Activated CD8-positive, alpha-beta memory T cell treated with anti-CD3 and anti-CD28 coated beads for 36 hours (primary cell): ENCODE measurements around the gene LUZP1. TPM values are rescaled to one million over a fixed set of nuclear protein-coding genes. Genes with fewer than 3 reads are reported as not detected.

Source experiments
- CTCF ChIA-PET: fragments of 350-600 bp; sonication (Branson Sonifier 250); formaldehyde crosslinking; loops from one replicate; lab custom pipeline; 2021; ENCODE audit warnings: antibody characterized with exemption; lab: Charles Lee
- POLR2A ChIA-PET: fragments of 350-600 bp; sonication (Branson Sonifier 250); formaldehyde crosslinking; loops from one replicate; lab custom pipeline; 2021; ENCODE audit warnings: antibody characterized with exemption; lab: Charles Lee
- total RNA-seq, 2 experiments: library from RNA; stranded (reverse); gene quantifications; one replicate each; pipeline ENCODE4 v1.2.3, GENCODE V29; 2021

Gene LUZP1
- total RNA-seq, 2 experiments from 2014 or later = 20.4 to 20.7 TPM

DNA sequence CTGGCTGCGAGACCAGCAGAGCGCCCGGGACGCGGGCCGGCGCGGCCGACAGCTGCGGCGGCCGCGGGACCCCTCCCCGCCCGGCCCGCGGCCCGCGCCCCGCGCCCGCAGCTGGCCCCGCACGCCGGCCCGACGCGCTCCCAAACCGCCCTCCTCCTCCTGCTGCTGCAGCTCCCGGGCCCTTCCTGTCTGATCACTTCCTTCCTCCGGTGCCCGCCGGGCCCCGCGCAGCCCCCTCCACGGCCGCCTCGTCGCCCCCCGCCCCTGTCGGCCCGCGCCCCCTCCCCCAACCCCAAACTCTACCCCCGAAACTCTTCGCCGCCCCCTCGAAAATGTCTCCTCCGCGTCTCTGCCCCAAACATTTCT lies 594 bp downstream of the LUZP1 start:
- ChIA-PET CTCF (interaction anchor here (1.8 to 2.3 kb wide), 2 partner anchors 17 to 68 kb away, joined by 8 to 9 read pairs; no protein-coding TSS in a partner anchor), POLR2A (interaction anchor here (0.6 to 1.1 kb wide), 2 partner anchors 22 to 57 kb away, joined by 3 to 5 read pairs; no protein-coding TSS in a partner anchor)

- ChIA-PET CTCF (interaction anchor here (1.1 to 1.8 kb wide), 3 partner anchors 12 to 68 kb away, joined by 3 to 8 read pairs (median 3); no protein-coding TSS in a partner anchor), POLR2A (interaction anchor here (0.6 to 1.1 kb wide), 3 partner anchors 21 to 57 kb away, joined by 3 to 5 read pairs (median 4); no protein-coding TSS in a partner anchor)
These were observed 1.1 kb downstream of the LUZP1 start for GRCh38 chr1:23167353-23168078.

GRCh38 chr1:23166854-23167253 lies 1.8 kb downstream of the LUZP1 start:
- ChIA-PET POLR2A (interaction anchor here (1.1 kb wide), 1 partner anchor 56 kb away, joined by 5 read pairs; no protein-coding TSS in a partner anchor), CTCF (interaction anchor here (1.1 to 1.8 kb wide), 3 partner anchors 11 to 67 kb away, joined by 3 to 8 read pairs (median 3); no protein-coding TSS in a partner anchor)

DNA sequence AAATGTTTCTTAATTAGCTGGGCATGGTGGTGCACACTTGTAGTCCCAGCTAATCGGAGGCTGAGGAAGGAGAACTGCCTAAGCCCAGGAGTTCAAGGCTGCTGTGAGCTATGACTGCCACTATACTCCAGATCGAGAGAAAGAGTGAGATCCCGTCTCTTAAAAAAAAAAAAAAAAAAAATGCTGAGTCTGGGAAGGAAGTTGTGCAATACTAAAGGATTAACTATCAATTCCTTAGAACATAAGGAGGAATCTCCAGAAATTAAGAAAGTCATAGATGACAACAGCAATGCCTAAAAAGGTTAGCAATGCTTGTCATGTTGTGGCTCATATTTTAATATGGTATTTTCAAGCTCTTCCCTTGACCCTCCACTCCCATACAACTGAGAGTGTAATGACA lies 5.3 kb downstream of the LUZP1 start:
- POLR2A ChIA-PET = interaction anchor here (0.6 to 0.7 kb wide), 3 partner anchors 9 to 709 kb away, joined by 3 to 5 read pairs (median 5); no protein-coding TSS in a partner anchor
- CTCF ChIA-PET = interaction anchor here (0.7 to 0.8 kb wide), 2 partner anchors 21 to 223 kb away, joined by 3 to 7 read pairs; no protein-coding TSS in a partner anchor

- CTCF ChIA-PET = interaction anchor here (0.8 kb wide), 1 partner anchor 24 kb away, joined by 3 read pairs; no protein-coding TSS in a partner anchor
- POLR2A ChIA-PET = no interaction called here
These were observed 8.4 kb downstream of the LUZP1 start for GRCh38 chr1:23159963-23160877.

- ChIA-PET POLR2A (no interaction called here), CTCF (no interaction called here)
These were observed 11.7 kb downstream of the LUZP1 start for GRCh38 chr1:23156940-23157339.

DNA sequence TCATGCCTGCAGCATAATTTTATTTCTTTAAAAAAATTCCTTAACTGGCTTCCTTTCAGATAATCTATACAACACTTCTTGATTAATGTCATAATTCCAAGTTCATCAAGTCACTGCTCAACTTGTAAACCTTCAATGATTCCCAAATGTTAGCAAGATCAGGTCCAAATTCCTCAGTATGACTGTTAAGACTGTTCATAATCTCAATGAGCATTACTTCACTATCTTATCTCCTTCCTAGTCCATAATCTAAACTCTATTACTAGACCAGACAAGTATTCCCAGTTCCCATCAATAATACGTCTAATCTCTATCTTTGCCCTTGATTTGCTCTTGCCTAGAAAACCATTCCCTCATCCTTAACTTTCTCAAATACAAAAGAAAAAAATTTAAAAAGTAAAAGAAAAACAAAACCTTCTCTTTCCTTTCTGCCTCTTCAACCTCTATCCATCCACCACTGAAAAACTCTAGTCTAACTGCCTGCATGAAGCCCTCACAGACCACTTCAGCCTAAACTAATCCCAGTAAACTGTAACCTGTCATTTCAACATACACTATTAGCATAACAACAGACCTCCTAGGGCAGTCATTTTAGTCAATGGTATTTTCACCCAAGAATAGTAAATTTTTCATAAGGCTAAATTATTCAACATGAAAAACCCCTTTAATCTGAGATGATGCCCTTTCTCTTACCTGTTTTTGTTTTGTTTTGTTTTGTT lies 15.5 kb downstream of the LUZP1 start:
- ChIA-PET POLR2A (no interaction called here), CTCF (no interaction called here)

- ChIA-PET CTCF (interaction anchor here (0.6 to 1.2 kb wide), 2 partner anchors 34 to 57 kb away, joined by 3 read pairs; no protein-coding TSS in a partner anchor), POLR2A (no interaction called here)
These were observed 17.9 kb downstream of the LUZP1 start for GRCh38 chr1:23150742-23151141.

DNA sequence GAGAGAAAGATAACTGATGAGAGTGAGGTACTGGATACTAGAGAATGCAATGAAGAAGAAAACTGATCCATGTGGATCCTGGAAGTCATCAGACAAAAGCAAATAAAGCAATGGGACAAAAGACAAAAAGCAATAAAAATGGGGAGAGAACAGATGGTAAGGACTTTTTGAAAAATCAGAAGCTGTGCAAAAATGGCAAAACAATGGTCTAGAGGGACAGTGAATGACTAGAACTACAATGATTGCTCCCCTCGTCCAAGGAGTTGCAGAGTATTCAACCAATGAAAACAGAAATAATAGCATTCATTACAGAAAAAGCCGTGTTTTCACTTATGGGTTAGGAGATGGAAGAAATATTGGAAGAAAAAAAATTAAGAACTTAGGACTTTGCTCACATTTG lies 18.5 kb downstream of the LUZP1 start:
- ChIA-PET POLR2A (interaction anchor here (0.6 kb wide), 2 partner anchors 33 to 675 kb away, joined by 4 to 6 read pairs; no protein-coding TSS in a partner anchor), CTCF (interaction anchor here (0.6 kb wide), 1 partner anchor 15 kb away, joined by 3 read pairs; no protein-coding TSS in a partner anchor)

GRCh38 chr1:23149114-23149513 lies 19.5 kb downstream of the LUZP1 start:
- ChIA-PET CTCF (no interaction called here), POLR2A (no interaction called here)

GRCh38 chr1:23148084-23148483 lies 20.6 kb downstream of the LUZP1 start:
- ChIA-PET POLR2A (no interaction called here), CTCF (no interaction called here)

GRCh38 chr1:23140940-23141596 lies 27.6 kb downstream of the LUZP1 start:
- ChIA-PET CTCF (interaction anchor here (1.0 to 1.2 kb wide), 2 partner anchors 9 to 99 kb away, joined by 3 read pairs; no protein-coding TSS in a partner anchor), POLR2A (no interaction called here)

DNA sequence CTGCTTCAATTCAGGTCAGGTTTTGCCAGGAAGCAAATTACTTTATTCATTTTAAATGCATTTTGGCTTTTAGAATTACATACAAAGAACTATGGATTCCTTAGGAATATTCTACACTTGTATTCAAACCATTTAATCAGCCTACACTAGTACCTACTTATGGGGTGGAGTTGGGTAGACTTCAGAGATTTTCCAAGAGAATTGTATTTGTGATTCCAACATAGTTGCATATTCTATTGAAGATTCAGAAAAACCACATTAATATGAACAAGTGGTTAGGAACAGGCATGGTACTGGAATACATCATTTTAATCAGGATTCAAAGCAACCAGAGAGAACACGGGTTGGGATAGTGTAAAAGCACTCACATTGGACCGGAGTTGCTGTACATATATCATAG lies 33.4 kb downstream of the LUZP1 start:
- CTCF ChIA-PET = no interaction called here

DNA sequence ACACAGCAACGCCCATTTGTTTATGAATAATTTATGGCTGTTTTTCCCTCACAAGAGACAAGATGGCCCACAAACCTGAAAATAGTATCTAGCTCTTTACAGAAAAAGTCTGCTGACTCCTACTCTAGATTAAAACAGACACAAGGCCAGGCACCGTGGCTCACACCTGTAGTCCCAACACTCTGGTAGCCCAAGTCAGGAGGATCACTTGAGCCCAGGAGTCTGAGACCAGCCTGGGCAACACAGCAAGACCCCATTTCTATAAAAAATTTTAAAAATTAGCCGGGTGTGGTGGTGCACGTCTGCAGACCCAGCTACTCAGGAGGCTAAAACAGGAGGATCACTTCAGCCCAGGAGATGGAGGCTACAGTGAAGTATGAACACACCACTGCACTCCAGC lies 34.6 kb downstream of the LUZP1 start:
- CTCF ChIA-PET = no interaction called here
- POLR2A ChIA-PET = no interaction called here

More for the DNA sequence above, 33.4 kb downstream of the LUZP1 start:
- POLR2A ChIA-PET = interaction anchor here (0.6 kb wide), 1 partner anchor 1271 kb away, joined by 4 read pairs; no protein-coding TSS in a partner anchor

GRCh38 chr1:23133587-23133986 lies 35.1 kb downstream of the LUZP1 start:
- ChIA-PET CTCF (interaction anchor here (0.5 kb wide), 1 partner anchor 56 kb away, joined by 3 read pairs; no protein-coding TSS in a partner anchor), POLR2A (no interaction called here)

DNA sequence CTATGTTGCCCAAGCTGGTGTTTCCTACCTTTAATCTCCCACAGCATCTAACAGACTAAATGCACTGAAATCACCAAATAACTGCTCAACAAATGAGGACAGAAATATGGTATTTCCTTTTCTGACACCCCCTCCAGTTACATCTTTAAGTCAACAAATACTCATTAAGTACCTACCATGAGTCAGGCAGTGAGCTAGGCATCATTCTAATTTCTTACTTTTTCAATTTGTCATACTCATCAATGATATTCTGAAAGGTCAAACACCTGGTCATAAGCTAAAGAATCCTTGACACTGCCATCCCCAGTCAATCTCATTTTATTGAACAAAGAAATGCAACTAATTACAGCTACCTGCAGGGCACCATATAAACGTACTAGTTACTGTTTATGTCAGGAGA lies 36.6 kb downstream of the LUZP1 start:
- CTCF ChIA-PET = interaction anchor here (0.7 to 1.0 kb wide), 4 partner anchors 8 to 167 kb away, joined by 3 to 5 read pairs (median 3); no protein-coding TSS in a partner anchor
- POLR2A ChIA-PET = no interaction called here

- ChIA-PET CTCF (no interaction called here), POLR2A (no interaction called here)
These were observed 38.8 kb downstream of the LUZP1 start for GRCh38 chr1:23129846-23130245.

GRCh38 chr1:23126801-23127200 lies 41.9 kb downstream of the LUZP1 start:
- ChIA-PET CTCF (interaction anchor here (0.6 kb wide), 1 partner anchor 516 kb away, joined by 3 read pairs; no protein-coding TSS in a partner anchor), POLR2A (no interaction called here)
